ENCODE results near the gene KISS1R.
A peak's percentile ranks its signal among the peaks of the same experiment; 100 is the strongest.
"Not testable (repeated sequence)": the region's sequence is repeated elsewhere in the genome, so short reads cannot be mapped to it uniquely, and the experiment has no call there.

KISS1R gene

GRCh38 chr19:953445-954271, 36.5 kb downstream of the KISS1R start:
- no peak overlapping the region for H3K9ac ChIP-seq (ENCODE audit: low read depth, low read length)
- peaks cover 18% of the 10 kb centered on the region for H3K4me1 ChIP-seq (ENCODE audit: control insufficient read depth, insufficient read depth, low read length)
- H3K27ac ChIP-seq (ENCODE audit: low read depth, low read length): peak overlapping the region; percentile 78
- no peaks in the 10 kb centered on the region for H3K27me3 ChIP-seq (ENCODE audit: control insufficient read depth, insufficient read depth, low read length)
- H3K9me3 ChIP-seq (ENCODE audit: control insufficient read depth, insufficient read depth, low read length): no peaks in the 10 kb centered on the region
- no peak overlapping the region for H3K4me3 ChIP-seq (ENCODE audit: low read depth, low read length)
- no peaks in the 10 kb centered on the region for H3K36me3 ChIP-seq (ENCODE audit: control insufficient read depth, insufficient read depth, low read length)

- no peaks in the 10 kb centered on the region for H3K9me3 ChIP-seq (ENCODE audit: control insufficient read depth, insufficient read depth, low read length)
- H3K4me3 ChIP-seq (ENCODE audit: low read depth, low read length): no peak overlapping the region
- H3K9ac ChIP-seq (ENCODE audit: low read depth, low read length): no peak overlapping the region
- peak overlapping the region; percentile 10 for H3K27ac ChIP-seq (ENCODE audit: low read depth, low read length)
- H3K36me3 ChIP-seq (ENCODE audit: control insufficient read depth, insufficient read depth, low read length): no peaks in the 10 kb centered on the region
- H3K4me1 ChIP-seq (ENCODE audit: control insufficient read depth, insufficient read depth, low read length): peaks cover 18% of the 10 kb centered on the region
- no peaks in the 10 kb centered on the region for H3K27me3 ChIP-seq (ENCODE audit: control insufficient read depth, insufficient read depth, low read length)
Observed at GRCh38 chr19:954272-954671, 37.1 kb downstream of the KISS1R start.

- Histone ChIP-seq H3K9ac (ENCODE audit: low read depth, low read length) (no peak overlapping the region), H3K9me3 (ENCODE audit: control insufficient read depth, insufficient read depth, low read length) (no peaks in the 10 kb centered on the region), H3K27ac (ENCODE audit: low read depth, low read length) (peak overlapping the region; percentile 64), H3K4me1 (ENCODE audit: control insufficient read depth, insufficient read depth, low read length) (peaks cover 18% of the 10 kb centered on the region), H3K36me3 (ENCODE audit: control insufficient read depth, insufficient read depth, low read length) (peaks cover 3% of the 10 kb centered on the region; the same call in 1 of the 2 replicates), H3K4me3 (ENCODE audit: low read depth, low read length) (no peak overlapping the region), H3K27me3 (ENCODE audit: control insufficient read depth, insufficient read depth, low read length) (no peaks in the 10 kb centered on the region)
Observed at GRCh38 chr19:954672-955494, 37.8 kb downstream of the KISS1R start.

GRCh38 chr19:955803-956765, 39.0 kb downstream of the KISS1R start:
- peak overlapping the region; percentile 64 for H3K27ac ChIP-seq (ENCODE audit: low read depth, low read length)
- peaks cover 11% of the 10 kb centered on the region for H3K36me3 ChIP-seq (ENCODE audit: control insufficient read depth, insufficient read depth, low read length)
- H3K4me3 ChIP-seq (ENCODE audit: low read depth, low read length): no peak overlapping the region
- H3K27me3 ChIP-seq (ENCODE audit: control insufficient read depth, insufficient read depth, low read length): no peaks in the 10 kb centered on the region
- H3K9ac ChIP-seq (ENCODE audit: low read depth, low read length): no peak overlapping the region
- peaks cover 18% of the 10 kb centered on the region for H3K4me1 ChIP-seq (ENCODE audit: control insufficient read depth, insufficient read depth, low read length)
- H3K9me3 ChIP-seq (ENCODE audit: control insufficient read depth, insufficient read depth, low read length): no peaks in the 10 kb centered on the region

GRCh38 chr19:956766-957440, 39.8 kb downstream of the KISS1R start:
- H3K4me3 ChIP-seq (ENCODE audit: low read depth, low read length): no peak overlapping the region
- peaks cover 18% of the 10 kb centered on the region for H3K4me1 ChIP-seq (ENCODE audit: control insufficient read depth, insufficient read depth, low read length)
- no peaks in the 10 kb centered on the region for H3K27me3 ChIP-seq (ENCODE audit: control insufficient read depth, insufficient read depth, low read length)
- H3K27ac ChIP-seq (ENCODE audit: low read depth, low read length): peak overlapping the region; percentile 64
- H3K9ac ChIP-seq (ENCODE audit: low read depth, low read length): no peak overlapping the region
- no peaks in the 10 kb centered on the region for H3K9me3 ChIP-seq (ENCODE audit: control insufficient read depth, insufficient read depth, low read length)
- H3K36me3 ChIP-seq (ENCODE audit: control insufficient read depth, insufficient read depth, low read length): peaks cover 11% of the 10 kb centered on the region

GRCh38 chr19:957578-957977, 40.4 kb downstream of the KISS1R start:
- H3K9ac ChIP-seq (ENCODE audit: low read depth, low read length); H3K27me3 ChIP-seq (ENCODE audit: control insufficient read depth, insufficient read depth, low read length); H3K4me3 ChIP-seq (ENCODE audit: low read depth, low read length); H3K9me3 ChIP-seq (ENCODE audit: control insufficient read depth, insufficient read depth, low read length): not testable (repeated sequence)
- Histone ChIP-seq H3K27ac (ENCODE audit: low read depth, low read length) (peak overlapping the region; percentile 32), H3K36me3 (ENCODE audit: control insufficient read depth, insufficient read depth, low read length) (peaks cover 11% of the 10 kb centered on the region), H3K4me1 (ENCODE audit: control insufficient read depth, insufficient read depth, low read length) (peaks cover 17% of the 10 kb centered on the region)

- H3K9ac ChIP-seq (ENCODE audit: low read depth, low read length): no peak overlapping the region
- peaks cover 18% of the 10 kb centered on the region for H3K36me3 ChIP-seq (ENCODE audit: control insufficient read depth, insufficient read depth, low read length)
- H3K27ac ChIP-seq (ENCODE audit: low read depth, low read length): no peak overlapping the region
- no peak overlapping the region for H3K4me3 ChIP-seq (ENCODE audit: low read depth, low read length)
- no peaks in the 10 kb centered on the region for H3K9me3 ChIP-seq (ENCODE audit: control insufficient read depth, insufficient read depth, low read length)
- H3K4me1 ChIP-seq (ENCODE audit: control insufficient read depth, insufficient read depth, low read length): peaks cover 7% of the 10 kb centered on the region; the same call in 1 of the 2 replicates
- H3K27me3 ChIP-seq (ENCODE audit: control insufficient read depth, insufficient read depth, low read length): no peaks in the 10 kb centered on the region
Observed at GRCh38 chr19:958967-959855, 42.1 kb downstream of the KISS1R start.

GRCh38 chr19:960020-960419, 42.9 kb downstream of the KISS1R start:
- Histone ChIP-seq H3K9ac (ENCODE audit: low read depth, low read length) (no peak overlapping the region), H3K27me3 (ENCODE audit: control insufficient read depth, insufficient read depth, low read length) (no peaks in the 10 kb centered on the region), H3K4me1 (ENCODE audit: control insufficient read depth, insufficient read depth, low read length) (peaks cover 7% of the 10 kb centered on the region; the same call in 1 of the 2 replicates), H3K36me3 (ENCODE audit: control insufficient read depth, insufficient read depth, low read length) (peaks cover 25% of the 10 kb centered on the region), H3K27ac (ENCODE audit: low read depth, low read length) (no peak overlapping the region), H3K4me3 (ENCODE audit: low read depth, low read length) (no peak overlapping the region), H3K9me3 (ENCODE audit: control insufficient read depth, insufficient read depth, low read length) (0 out of 2 replicates have a peak, but pooled peaks cover under 1% of the 10 kb centered on the region)

GRCh38 chr19:960601-960938, 43.4 kb downstream of the KISS1R start:
- Histone ChIP-seq H3K27me3 (ENCODE audit: control insufficient read depth, insufficient read depth, low read length) (no peaks in the 10 kb centered on the region), H3K4me3 (ENCODE audit: low read depth, low read length) (no peak overlapping the region), H3K27ac (ENCODE audit: low read depth, low read length) (no peak overlapping the region), H3K36me3 (ENCODE audit: control insufficient read depth, insufficient read depth, low read length) (peaks cover 30% of the 10 kb centered on the region), H3K9ac (ENCODE audit: low read depth, low read length) (no peak overlapping the region), H3K9me3 (ENCODE audit: control insufficient read depth, insufficient read depth, low read length) (0 out of 2 replicates have a peak, but pooled peaks cover 2% of the 10 kb centered on the region), H3K4me1 (ENCODE audit: control insufficient read depth, insufficient read depth, low read length) (peaks cover 7% of the 10 kb centered on the region; the same call in 1 of the 2 replicates)

Data from HUES48 (cell line).